ENCODE results near the gene PDZD7. TPM values are rescaled to one million over a fixed set of nuclear protein-coding genes. Genes with fewer than 3 reads are reported as not detected.

The PDZD7 gene
- total RNA-seq, 1 donor from 2014 or later, result 1.9 TPM

DNA sequence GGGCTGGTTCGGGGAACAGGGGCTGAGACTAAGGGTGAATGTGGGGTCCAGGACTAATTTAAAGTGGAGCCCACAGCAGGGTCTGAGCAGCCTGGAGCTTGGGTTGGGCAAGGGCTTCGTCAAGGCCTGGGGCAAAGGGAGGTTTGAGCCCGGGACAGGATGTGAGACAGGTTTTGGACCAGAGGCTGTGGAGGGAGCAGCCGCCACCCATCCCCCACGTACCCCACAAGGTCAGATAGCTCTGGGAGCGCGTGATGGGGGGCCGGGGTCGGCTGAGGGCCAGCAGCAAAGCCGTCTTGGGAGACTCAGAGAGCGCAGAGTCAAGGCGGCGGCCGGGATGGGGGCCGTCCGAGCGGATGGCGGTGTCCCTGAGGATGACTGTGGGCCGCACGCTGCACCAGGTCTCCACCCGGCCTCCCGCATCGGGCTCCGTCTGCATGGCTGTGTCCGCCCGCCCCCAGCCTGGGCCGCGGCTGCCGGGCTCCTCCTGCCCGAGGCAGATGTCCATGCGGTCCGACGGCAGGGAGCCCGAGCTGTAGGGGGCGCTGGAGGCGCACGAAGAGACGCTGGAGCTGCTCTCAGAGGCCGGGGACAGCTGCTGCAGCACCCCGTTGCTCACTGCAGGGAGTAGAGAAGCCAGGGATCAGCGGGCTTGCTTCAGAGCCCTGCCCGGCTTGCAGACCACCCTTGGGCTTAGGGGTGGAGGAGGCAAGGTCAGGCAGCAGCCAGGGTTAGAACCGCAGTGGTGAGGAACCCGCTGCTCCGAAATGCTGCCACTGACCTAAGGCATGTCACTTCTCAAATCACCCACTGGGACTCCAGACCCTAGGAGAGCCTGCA lies 12.1 kb downstream of the PDZD7 start:
- Mint-ChIP-seq H3K4me3 (ENCODE audit: unreplicated experiment) (no peak overlapping the region), H3K27ac (ENCODE audit: unreplicated experiment) (no peak overlapping the region), H3K36me3 (ENCODE audit: unreplicated experiment) (no peaks in the 10 kb centered on the region), H3K4me1 (ENCODE audit: unreplicated experiment) (peaks cover 22% of the 10 kb centered on the region), H3K27me3 (ENCODE audit: unreplicated experiment) (no peaks in the 10 kb centered on the region), H3K9me3 (ENCODE audit: unreplicated experiment) (no peaks in the 10 kb centered on the region)
- TF ChIP-seq, protein P1, sequence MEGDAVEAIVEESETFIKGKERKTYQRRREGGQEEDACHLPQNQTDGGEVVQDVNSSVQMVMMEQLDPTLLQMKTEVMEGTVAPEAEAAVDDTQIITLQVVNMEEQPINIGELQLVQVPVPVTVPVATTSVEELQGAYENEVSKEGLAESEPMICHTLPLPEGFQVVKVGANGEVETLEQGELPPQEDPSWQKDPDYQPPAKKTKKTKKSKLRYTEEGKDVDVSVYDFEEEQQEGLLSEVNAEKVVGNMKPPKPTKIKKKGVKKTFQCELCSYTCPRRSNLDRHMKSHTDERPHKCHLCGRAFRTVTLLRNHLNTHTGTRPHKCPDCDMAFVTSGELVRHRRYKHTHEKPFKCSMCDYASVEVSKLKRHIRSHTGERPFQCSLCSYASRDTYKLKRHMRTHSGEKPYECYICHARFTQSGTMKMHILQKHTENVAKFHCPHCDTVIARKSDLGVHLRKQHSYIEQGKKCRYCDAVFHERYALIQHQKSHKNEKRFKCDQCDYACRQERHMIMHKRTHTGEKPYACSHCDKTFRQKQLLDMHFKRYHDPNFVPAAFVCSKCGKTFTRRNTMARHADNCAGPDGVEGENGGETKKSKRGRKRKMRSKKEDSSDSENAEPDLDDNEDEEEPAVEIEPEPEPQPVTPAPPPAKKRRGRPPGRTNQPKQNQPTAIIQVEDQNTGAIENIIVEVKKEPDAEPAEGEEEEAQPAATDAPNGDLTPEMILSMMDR (IDR thresholded peaks at IDR 0.05), result peak; percentile 83
- peak; percentile 94 for DNase-seq (ENCODE audit: extremely low spot score, unreplicated experiment)

DNA sequence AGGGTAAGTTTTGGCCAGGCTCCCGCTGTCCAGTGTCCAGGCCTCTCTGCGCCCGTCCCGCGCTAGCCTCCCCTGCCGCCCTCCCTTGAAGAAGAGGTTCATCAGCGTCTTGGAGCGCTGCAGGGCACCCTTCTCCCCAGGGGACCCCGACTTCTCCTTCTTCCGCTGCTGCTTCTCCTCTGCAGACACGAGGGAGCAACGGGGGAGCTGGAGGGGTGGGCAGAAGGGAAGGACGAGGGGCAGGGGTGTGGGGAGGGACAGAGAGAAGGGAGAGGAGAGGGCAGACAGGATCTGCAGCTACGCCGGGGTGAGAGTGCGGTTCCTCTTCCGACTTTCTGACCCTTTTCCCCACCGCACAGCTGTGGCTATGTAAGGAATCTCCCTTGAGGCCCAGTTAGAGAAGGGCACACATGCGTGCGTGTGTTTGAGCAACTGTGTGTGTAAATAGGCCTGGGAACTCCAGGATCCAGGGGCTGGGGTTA lies 12.8 kb downstream of the PDZD7 start:
- Mint-ChIP-seq H3K36me3 (ENCODE audit: unreplicated experiment) (no peaks in the 10 kb centered on the region), H3K27me3 (ENCODE audit: unreplicated experiment) (no peaks in the 10 kb centered on the region), H3K4me1 (ENCODE audit: unreplicated experiment) (peaks cover 27% of the 10 kb centered on the region), H3K27ac (ENCODE audit: unreplicated experiment) (no peak overlapping the region), H3K4me3 (ENCODE audit: unreplicated experiment) (no peak overlapping the region), H3K9me3 (ENCODE audit: unreplicated experiment) (no peaks in the 10 kb centered on the region)
- TF ChIP-seq, protein P1 (IDR thresholded peaks at IDR 0.05), result no peak
- DNase-seq (ENCODE audit: extremely low spot score, unreplicated experiment), result no peak

DNA sequence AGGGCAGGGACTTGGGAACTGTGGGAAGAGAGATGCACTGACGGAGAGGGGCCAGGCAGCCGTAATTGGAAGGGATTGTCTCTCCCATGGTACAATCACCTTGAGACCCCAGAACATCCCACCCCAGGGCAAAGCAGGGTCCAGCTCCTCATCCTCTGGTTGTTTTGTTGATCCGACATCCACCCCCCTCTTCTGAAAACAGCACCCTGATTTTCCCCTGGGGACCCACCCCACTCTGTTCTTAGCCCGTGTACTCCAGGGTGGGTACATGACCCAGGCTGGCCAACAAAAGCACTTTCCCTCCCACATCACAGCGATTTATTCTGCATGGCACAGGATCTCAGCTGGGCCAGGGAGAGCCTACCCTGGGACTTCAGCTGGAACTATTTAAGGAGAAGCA lies 14.1 kb downstream of the PDZD7 start:
- H3K9me3 Mint-ChIP-seq (ENCODE audit: unreplicated experiment), result no peaks in the 10 kb centered on the region
- no peak overlapping the region for H3K4me3 Mint-ChIP-seq (ENCODE audit: unreplicated experiment)
- TF ChIP-seq, protein P1 (IDR thresholded peaks at IDR 0.05), result no peak
- no peaks in the 10 kb centered on the region for H3K36me3 Mint-ChIP-seq (ENCODE audit: unreplicated experiment)
- no peak overlapping the region for H3K27ac Mint-ChIP-seq (ENCODE audit: unreplicated experiment)
- DNase-seq (ENCODE audit: extremely low spot score, unreplicated experiment), result no peak
- H3K27me3 Mint-ChIP-seq (ENCODE audit: unreplicated experiment), result no peaks in the 10 kb centered on the region
- H3K4me1 Mint-ChIP-seq (ENCODE audit: unreplicated experiment), result peaks cover 34% of the 10 kb centered on the region

DNA sequence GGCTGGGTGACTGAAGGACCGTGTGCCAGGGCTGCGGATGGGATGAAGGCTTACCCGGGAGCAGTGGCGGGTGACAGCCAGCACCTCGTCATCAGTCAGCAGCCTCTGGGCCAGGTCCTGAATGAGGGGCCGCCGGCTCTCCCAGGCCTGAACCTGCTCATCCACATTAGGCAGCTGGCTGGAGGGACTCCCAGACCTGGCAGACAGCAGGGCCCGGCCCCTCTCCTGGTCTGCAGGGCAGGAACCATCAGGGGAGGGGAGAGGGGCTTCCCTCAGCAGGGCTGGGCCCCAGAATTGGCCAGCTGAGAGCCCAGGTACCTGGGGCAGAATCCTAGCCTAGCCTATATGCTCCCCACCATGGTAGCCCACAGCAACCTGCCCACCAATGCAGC lies 15.4 kb downstream of the PDZD7 start:
- Mint-ChIP-seq H3K4me3 (ENCODE audit: unreplicated experiment) (no peak overlapping the region), H3K9me3 (ENCODE audit: unreplicated experiment) (no peaks in the 10 kb centered on the region), H3K27ac (ENCODE audit: unreplicated experiment) (no peak overlapping the region), H3K36me3 (ENCODE audit: unreplicated experiment) (no peaks in the 10 kb centered on the region), H3K27me3 (ENCODE audit: unreplicated experiment) (no peaks in the 10 kb centered on the region), H3K4me1 (ENCODE audit: unreplicated experiment) (peaks cover 34% of the 10 kb centered on the region)
- TF ChIP-seq, protein P1 (IDR thresholded peaks at IDR 0.05), result no peak
- no peak for DNase-seq (ENCODE audit: extremely low spot score, unreplicated experiment)

DNA sequence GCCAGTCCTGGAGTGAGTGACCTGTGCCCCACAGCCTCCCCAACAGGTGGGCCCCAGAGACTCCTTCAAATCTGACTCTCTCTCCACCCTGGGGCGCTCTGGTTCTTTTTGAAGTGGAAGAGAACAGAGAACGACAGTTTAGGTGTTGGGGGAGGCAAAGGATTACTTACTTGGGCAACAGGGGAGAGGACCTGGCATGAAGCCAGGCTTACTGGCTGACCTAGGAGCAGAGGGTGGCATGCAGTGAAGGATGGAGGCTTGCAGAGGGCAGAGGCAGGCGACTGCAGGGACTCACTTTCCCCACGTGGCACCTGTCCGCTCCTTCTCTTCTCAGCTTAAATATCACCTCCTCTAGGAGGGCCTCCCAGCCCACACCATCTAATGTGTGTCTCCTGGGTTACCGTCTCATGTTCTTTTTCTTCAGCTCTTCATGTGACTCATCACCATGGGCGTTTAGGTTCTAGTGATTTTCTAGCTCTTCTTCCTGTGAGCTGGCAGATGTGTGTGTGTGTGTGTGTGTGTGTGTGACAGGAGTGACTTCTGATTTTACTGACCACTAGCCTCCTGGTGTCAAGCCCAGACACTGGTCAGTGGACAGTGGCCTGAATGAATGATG lies 15.9 kb downstream of the PDZD7 start:
- H3K9me3 Mint-ChIP-seq (ENCODE audit: unreplicated experiment), result no peaks in the 10 kb centered on the region
- no peak overlapping the region for H3K27ac Mint-ChIP-seq (ENCODE audit: unreplicated experiment)
- no peaks in the 10 kb centered on the region for H3K36me3 Mint-ChIP-seq (ENCODE audit: unreplicated experiment)
- no peaks in the 10 kb centered on the region for H3K27me3 Mint-ChIP-seq (ENCODE audit: unreplicated experiment)
- H3K4me1 Mint-ChIP-seq (ENCODE audit: unreplicated experiment), result peaks cover 34% of the 10 kb centered on the region
- TF ChIP-seq, protein P1 (IDR thresholded peaks at IDR 0.05), result no peak
- no peak overlapping the region for H3K4me3 Mint-ChIP-seq (ENCODE audit: unreplicated experiment)
- DNase-seq (ENCODE audit: extremely low spot score, unreplicated experiment), result no peak

All from osteocyte (in vitro differentiated cells).